GM21825 (cell line): Measurements from ENCODE around the gene CISD1.

Experiments
- ATAC-seq: cut with Tn5 transposase; IDR thresholded peaks from one replicate; pipeline ENCODE4 v1.9.1; 2021; ENCODE audit warnings: mild to moderate bottlenecking, moderate library complexity; ENCODE audit not compliant: unreplicated experiment

CISD1 gene

GRCh38 chr10:58264780-58265179 is 4.2 kb upstream of the CISD1 start:
- ATAC-seq, result no peak

GRCh38 chr10:58265249-58265648 is 3.7 kb upstream of the CISD1 start:
- ATAC-seq, result no peak

- ATAC-seq, result peak; percentile 18
Observed at GRCh38 chr10:58266003-58266825, 2.7 kb upstream of the CISD1 start.

- peak; percentile 5 for ATAC-seq
Observed at GRCh38 chr10:58266826-58267712, 1.9 kb upstream of the CISD1 start.

DNA sequence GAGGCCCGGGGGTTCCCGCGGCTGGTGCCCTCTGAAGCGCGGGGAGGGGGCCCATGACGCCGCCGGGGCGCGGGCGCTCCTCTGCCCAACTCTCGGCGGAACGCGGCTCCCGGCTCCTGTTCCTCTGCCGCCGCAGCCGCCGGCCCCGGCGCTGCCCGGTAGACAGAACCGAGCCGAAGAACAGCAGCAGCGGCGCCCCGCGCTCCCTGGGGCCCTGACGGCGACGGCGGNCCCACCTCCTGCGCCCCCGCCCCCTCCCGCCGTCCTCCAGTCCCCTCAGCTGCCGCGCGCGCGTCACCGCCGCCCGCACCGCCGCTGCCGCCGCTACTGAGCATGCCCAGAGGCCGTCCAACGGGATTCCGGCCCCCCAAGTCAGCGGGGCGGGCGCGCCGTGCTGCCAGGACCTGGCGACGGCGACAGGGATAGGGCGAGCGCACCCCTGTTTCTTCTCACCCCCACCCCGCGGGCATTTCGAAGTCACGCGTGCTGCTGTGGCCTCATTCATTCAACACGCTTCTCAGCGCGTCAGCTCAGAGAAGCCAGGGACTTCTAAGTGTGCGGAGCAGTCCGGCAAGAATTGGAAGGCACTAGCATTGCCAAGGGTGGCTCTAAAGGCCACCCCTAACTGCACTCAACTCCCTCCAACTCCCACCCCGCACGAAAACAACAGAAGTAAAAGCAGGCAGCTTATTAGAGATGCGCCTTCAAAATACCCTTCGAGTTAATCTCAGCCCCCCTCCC is 1.1 kb upstream of the CISD1 start, which contains the start of gene IPMK:
TSS of gene IPMK (minus strand) at position 182 of the 741 bp plus-strand sequence. CDS start 283 bp downstream, outside the sequence.
- ATAC-seq, result peak; percentile 62

DNA sequence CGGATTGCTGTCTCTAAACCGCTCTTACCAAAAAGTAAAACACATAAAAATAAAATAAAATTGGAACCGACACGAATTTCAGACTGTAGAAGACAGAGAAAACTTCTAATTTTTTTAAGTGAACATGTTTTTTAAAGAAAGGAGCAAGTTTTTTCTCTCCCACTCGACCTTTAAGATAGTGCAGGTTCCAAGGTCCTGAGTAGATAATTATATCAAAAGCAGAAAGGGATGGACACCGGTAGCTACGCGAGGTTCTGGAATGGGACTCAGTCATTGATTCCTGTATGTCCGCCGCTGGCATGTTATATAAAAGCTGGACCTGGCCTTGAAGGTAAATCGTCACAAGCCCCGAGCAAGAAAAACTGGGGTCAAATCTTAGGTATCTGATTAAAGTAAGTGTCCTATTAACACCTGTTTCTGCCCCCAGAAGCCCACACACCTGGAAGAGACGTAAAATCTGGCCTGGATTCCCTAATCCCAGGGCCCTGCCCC is 462 bp upstream of the CISD1 start:
- ATAC-seq, result peak; percentile 1

DNA sequence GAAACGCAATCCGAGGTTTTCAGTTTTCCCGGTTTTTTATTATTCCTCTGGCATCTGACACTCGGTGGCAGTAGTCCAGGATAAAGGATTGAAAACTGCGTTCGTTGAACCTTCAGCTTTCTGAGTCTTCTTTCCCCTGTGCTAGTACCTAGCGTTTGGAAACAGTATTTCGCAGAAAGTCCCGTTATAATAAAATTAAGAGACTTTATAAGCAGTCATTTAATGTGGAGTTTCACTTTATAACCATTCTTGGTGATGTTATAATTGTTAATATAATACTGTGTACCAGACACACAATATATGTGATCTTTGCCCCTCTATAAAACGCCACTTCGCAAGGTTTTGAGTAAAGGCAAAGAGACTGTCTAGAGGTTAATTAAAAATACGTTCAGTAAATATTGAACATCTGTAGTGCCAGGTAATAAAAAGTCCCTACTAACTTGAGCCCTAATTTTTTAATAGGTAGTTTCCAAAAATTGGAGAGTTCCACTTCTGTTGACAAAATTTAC is 874 bp downstream of the CISD1 start:
- no peak for ATAC-seq

DNA sequence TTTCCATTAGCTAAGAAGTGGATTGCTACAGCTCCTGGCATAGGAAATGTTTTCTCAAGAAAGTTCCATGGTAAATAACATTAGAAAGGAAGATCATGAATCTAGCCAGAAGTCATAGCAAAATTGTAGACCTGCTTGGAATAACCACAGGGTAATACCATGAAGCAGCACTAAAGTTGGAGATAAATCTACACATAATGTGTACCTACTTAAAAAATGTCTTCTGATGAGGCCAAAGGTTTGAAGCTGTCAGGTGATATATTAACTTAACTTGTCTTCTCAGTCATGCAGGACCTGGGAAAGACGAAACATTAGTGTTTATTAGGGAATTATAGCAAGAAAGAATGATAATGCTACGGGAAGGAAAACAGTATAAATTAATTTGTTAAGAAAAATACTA is 6.3 kb downstream of the CISD1 start:
- no peak for ATAC-seq

GRCh38 chr10:58275908-58276307 is 6.9 kb downstream of the CISD1 start:
- no peak for ATAC-seq

DNA sequence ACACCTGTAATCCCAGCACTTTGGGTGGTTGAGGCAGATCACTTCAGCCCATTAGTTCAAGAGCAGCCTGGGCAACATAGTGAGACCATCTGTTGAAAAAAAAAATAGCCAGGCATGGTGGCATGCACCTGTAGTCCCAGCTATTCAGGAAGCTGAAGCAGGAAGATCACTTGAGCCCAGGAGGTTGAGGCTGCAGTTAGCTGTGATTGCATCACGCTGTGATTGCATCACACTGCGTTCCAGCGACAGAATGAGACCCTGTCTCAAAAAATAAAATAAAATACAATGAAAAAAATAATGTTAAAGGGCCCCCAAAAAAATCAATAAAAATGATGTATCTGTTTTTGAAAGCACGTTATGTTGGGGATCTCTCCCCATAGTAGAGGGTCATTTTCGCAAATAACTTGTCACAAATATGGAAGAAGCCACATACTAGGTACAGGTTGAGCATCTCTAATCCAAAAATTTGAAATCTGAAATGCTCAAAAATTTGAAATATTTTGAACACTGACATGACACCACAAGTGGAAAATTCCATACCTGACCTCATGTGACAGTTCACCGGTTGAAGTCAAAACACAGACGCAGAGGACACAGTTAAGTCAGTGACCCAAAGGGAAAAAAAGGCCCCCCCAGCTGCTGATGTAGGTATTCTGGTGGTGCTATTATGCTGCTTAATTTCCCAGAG is 9.5 kb downstream of the CISD1 start:
- no peak for ATAC-seq

- ATAC-seq, result no peak
Observed at GRCh38 chr10:58278962-58279307, 10.0 kb downstream of the CISD1 start.

- no peak for ATAC-seq
Observed at GRCh38 chr10:58280477-58280876, 11.5 kb downstream of the CISD1 start.

DNA sequence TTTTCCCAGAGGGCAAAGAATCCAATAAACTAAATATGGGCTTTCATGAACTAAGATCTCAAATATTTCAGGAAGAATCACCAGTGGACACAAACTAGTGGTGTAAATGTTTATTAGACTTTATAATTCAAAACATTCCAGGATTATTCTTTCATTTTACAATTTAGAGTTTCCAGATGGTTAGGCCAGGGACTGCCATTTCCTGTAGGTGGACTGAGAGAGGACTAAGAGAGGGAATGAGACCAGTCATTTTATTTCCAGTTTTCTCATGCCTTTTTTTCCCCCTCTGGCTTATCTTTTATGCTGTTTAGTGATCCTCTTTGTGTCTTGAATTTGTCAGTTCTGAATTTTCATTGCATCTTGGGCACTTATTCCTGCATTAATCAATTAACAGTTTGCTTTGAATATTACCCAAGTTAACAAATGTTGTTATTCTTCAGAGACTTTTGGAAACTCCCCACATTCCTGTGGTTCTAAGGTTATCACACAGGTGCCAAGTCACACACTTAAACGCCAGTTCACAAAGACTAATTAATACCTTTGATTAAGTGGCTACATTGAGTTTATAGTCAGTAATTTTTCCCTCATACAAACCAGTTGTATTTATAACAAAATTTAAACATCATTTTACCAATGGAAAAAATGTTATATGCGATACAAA is 12.3 kb downstream of the CISD1 start:
- no peak for ATAC-seq

DNA sequence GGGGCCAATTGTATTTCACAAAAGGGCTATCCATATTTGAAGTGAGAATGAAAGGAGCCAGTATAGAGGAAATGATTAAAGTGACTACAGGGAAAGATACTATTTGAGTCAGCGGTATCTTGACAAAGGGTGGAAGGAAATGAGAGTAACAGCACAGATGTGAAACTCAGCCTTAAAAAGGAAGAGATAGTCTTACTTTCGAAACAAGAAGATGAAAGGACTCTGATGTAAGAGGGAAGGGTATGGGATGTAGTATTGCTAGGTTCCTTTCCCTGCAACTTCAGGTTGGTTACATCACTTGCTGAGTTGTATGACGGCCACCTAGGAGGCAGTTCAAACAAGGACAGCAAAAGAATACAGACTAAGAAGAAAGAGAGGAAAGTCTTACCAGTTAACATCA is 13.7 kb downstream of the CISD1 start:
- ATAC-seq, result peak; percentile 98

- ATAC-seq, result peak; percentile 89
Observed at GRCh38 chr10:58291538-58292174, 22.7 kb downstream of the CISD1 start.

DNA sequence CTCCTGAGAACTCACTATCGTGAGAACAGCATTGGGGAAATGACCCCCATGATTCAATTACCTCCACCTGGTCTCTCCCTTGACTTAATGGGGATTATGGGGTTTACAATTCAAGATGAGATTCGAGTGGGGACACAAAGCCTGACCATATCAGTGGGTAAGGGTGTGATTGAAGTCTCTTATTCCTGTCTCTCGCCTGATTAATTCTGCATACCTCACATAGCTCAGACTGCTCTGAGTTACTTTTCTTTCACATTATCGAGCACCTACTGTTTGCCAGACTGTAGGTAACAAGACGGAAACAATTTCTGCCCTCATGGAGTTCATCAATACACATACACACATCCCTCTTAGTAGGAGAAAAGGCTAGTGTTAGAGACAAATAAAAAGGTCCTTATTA is 25.0 kb downstream of the CISD1 start:
- ATAC-seq, result no peak

- peak; percentile 95 for ATAC-seq
Observed at GRCh38 chr10:58299580-58299979, 30.6 kb downstream of the CISD1 start.

- ATAC-seq, result no peak
Observed at GRCh38 chr10:58300676-58301075, 31.7 kb downstream of the CISD1 start.

DNA sequence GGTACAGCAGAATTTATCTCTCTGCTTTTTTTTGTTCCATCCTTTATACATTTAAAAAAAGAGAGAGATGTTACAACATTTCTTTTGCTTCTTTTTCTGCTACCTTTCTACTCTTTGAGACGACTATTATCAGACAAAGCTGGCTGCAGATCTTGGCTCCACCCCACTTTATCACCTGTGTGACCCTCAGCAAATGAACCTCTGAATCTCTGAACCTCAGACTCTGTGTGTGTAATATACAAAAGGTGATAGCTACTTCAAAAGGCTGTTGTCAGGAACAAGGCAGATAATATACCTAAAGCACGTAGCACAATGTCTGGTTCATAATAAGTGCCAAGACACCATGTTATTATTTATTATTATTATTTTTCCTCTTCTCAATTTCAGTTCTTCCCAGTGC is 33.3 kb downstream of the CISD1 start:
- no peak for ATAC-seq
